Testis (tissue), 2 donors: ENCODE measurements around the gene FAM3B.

Experiments
- POLR2A ChIP-seq: fragments of 450-650 bp; IDR thresholded peaks from one replicate; pipeline ENCODE4 v1.6.1; 2017; ENCODE audit warnings: antibody characterized with exemption, mild to moderate bottlenecking, moderate library complexity
- TF ChIP-seq, protein P1 (sequence below), 3 experiments: fragments of 450-650 bp in 2 of 3; fragments of 200-600 bp in 1 of 3; sonication (generic) in 1 of 3; IDR thresholded peaks; one replicate each; pipeline ENCODE4 v1.5.1; 2016 to 2019; ENCODE audit warnings: antibody characterized with exemption in 3 of 3, mild to moderate bottlenecking in 2 of 3, moderate library complexity in 1 of 3

- TF ChIP-seq, protein P1, sequence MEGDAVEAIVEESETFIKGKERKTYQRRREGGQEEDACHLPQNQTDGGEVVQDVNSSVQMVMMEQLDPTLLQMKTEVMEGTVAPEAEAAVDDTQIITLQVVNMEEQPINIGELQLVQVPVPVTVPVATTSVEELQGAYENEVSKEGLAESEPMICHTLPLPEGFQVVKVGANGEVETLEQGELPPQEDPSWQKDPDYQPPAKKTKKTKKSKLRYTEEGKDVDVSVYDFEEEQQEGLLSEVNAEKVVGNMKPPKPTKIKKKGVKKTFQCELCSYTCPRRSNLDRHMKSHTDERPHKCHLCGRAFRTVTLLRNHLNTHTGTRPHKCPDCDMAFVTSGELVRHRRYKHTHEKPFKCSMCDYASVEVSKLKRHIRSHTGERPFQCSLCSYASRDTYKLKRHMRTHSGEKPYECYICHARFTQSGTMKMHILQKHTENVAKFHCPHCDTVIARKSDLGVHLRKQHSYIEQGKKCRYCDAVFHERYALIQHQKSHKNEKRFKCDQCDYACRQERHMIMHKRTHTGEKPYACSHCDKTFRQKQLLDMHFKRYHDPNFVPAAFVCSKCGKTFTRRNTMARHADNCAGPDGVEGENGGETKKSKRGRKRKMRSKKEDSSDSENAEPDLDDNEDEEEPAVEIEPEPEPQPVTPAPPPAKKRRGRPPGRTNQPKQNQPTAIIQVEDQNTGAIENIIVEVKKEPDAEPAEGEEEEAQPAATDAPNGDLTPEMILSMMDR (IDR thresholded peaks at IDR 0.05), result no peak
- TF ChIP-seq POLR2A, result no peak
Measured at GRCh38 chr21:41327753-41328152, 11.2 kb downstream of the FAM3B start.
